HCT116 (cell line): ENCODE measurements around the gene FATE1.

ENCODE experiments used
- JUND ChIP-seq: IDR thresholded peaks from 2 replicates; pipeline ENCODE4 v1.6.1; 2012
- POLR2A ChIP-seq: IDR thresholded peaks from 2 replicates; pipeline ENCODE4 v1.7.0; 2011; ENCODE audit warnings: borderline replicate concordance; ENCODE audit not compliant: insufficient read depth, insufficient read length; ENCODE audit errors: extremely low read depth
- POLR2AphosphoS5 ChIP-seq: IDR thresholded peaks from 2 replicates; pipeline ENCODE4 v1.6.1; 2011; ENCODE audit warnings: mild to moderate bottlenecking, low read depth, low read length, moderate library complexity
- RAD21 ChIP-seq: IDR thresholded peaks from 2 replicates; pipeline ENCODE4 v1.6.1; 2012; ENCODE audit warnings: low read depth, mild to moderate bottlenecking
- SP1 ChIP-seq: IDR thresholded peaks from 2 replicates; pipeline ENCODE4 v1.6.1; 2012; ENCODE audit warnings: low read depth
- TCF7L2 ChIP-seq: IDR thresholded peaks from 2 replicates; pipeline ENCODE4 v1.7.0; 2011; ENCODE audit warnings: borderline replicate concordance, inconsistent platforms; ENCODE audit not compliant: insufficient read depth, insufficient read length; ENCODE audit errors: extremely low read depth
- TF ChIP-seq, protein P1 (sequence below), 3 experiments: fragments of 200-600 bp in 1 of 3; sonication (generic) in 1 of 3; IDR thresholded peaks in 2 of 3; conservative IDR thresholded peaks in 1 of 3; 2 replicates each; pipeline ENCODE4 v1.5.1; 2012 to 2017; ENCODE audit warnings: low read depth in 2 of 3, low read length in 2 of 3, antibody characterized with exemption in 1 of 3, borderline replicate concordance in 1 of 3, control low read depth in 1 of 3, mild to moderate bottlenecking in 1 of 3, mixed read lengths in 1 of 3, mixed run types in 1 of 3, moderate library complexity in 1 of 3; ENCODE audit not compliant: insufficient read depth in 1 of 3
- TF ChIP-seq, protein P2 (sequence below): IDR thresholded peaks from 2 replicates; pipeline ENCODE4 v1.6.1; 2012
- TF ChIP-seq, protein P3 (sequence below): IDR thresholded peaks from 2 replicates; pipeline ENCODE4 v1.6.1; 2012; ENCODE audit warnings: low read depth

DNA sequence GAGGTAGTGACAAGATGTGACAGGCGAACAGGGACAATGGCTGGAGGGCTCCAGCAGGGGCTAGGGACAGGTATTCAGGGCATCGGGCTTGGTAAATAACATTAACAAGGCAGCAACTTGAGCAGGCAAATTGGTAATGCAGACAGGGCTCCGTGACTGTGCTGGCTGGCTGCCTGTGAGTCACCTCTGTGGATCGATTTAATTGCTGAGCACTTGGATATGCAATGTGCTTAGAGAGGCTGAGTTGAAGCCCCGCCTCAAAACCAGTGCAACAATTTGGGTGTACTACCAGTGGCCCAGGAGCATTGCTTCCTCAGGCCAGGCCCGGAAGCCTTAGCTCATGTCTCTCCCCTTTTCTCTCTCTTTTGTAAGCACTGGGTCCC lies 38.2 kb downstream of the FATE1 start:
- TF ChIP-seq, protein P1, sequence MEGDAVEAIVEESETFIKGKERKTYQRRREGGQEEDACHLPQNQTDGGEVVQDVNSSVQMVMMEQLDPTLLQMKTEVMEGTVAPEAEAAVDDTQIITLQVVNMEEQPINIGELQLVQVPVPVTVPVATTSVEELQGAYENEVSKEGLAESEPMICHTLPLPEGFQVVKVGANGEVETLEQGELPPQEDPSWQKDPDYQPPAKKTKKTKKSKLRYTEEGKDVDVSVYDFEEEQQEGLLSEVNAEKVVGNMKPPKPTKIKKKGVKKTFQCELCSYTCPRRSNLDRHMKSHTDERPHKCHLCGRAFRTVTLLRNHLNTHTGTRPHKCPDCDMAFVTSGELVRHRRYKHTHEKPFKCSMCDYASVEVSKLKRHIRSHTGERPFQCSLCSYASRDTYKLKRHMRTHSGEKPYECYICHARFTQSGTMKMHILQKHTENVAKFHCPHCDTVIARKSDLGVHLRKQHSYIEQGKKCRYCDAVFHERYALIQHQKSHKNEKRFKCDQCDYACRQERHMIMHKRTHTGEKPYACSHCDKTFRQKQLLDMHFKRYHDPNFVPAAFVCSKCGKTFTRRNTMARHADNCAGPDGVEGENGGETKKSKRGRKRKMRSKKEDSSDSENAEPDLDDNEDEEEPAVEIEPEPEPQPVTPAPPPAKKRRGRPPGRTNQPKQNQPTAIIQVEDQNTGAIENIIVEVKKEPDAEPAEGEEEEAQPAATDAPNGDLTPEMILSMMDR (IDR thresholded peaks at IDR 0.05 in 2 of 3, conservative IDR thresholded peaks at IDR 0.05 in 1 of 3; ENCODE audit: borderline replicate concordance in 1 of 3, insufficient read depth in 1 of 3, low read depth in 2 of 3, low read length in 2 of 3) = no peak
- TF ChIP-seq JUND = no peak
- no peak for TF ChIP-seq POLR2AphosphoS5
- TF ChIP-seq, protein P2, sequence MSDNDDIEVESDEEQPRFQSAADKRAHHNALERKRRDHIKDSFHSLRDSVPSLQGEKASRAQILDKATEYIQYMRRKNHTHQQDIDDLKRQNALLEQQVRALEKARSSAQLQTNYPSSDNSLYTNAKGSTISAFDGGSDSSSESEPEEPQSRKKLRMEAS = no peak
- no peak for TF ChIP-seq TCF7L2
- TF ChIP-seq, protein P3, sequence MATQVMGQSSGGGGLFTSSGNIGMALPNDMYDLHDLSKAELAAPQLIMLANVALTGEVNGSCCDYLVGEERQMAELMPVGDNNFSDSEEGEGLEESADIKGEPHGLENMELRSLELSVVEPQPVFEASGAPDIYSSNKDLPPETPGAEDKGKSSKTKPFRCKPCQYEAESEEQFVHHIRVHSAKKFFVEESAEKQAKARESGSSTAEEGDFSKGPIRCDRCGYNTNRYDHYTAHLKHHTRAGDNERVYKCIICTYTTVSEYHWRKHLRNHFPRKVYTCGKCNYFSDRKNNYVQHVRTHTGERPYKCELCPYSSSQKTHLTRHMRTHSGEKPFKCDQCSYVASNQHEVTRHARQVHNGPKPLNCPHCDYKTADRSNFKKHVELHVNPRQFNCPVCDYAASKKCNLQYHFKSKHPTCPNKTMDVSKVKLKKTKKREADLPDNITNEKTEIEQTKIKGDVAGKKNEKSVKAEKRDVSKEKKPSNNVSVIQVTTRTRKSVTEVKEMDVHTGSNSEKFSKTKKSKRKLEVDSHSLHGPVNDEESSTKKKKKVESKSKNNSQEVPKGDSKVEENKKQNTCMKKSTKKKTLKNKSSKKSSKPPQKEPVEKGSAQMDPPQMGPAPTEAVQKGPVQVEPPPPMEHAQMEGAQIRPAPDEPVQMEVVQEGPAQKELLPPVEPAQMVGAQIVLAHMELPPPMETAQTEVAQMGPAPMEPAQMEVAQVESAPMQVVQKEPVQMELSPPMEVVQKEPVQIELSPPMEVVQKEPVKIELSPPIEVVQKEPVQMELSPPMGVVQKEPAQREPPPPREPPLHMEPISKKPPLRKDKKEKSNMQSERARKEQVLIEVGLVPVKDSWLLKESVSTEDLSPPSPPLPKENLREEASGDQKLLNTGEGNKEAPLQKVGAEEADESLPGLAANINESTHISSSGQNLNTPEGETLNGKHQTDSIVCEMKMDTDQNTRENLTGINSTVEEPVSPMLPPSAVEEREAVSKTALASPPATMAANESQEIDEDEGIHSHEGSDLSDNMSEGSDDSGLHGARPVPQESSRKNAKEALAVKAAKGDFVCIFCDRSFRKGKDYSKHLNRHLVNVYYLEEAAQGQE = no peak
- no peak for TF ChIP-seq POLR2A
- TF ChIP-seq SP1 = no peak
- no peak for TF ChIP-seq RAD21
